Psoas muscle (tissue), 8 donors: ENCODE measurements around the gene TBRG4. TPM values are rescaled to one million over a fixed set of nuclear protein-coding genes. Genes with fewer than 3 reads are reported as not detected.

Source experiments
- ATAC-seq, 4 donors: fragments of 200-7000 bp; cut with Tn5 transposase; one replicate each; pipeline ENCODE4 v1.9.1; 2020; ENCODE audit warnings: moderate library complexity in 3 of 4, mild to moderate bottlenecking in 2 of 4
- DNase-seq, 2 donors: peaks; one replicate each; pipeline ENCODE4 v3.0.0-alpha.2; 2020
- H3K27ac ChIP-seq: fragments of 200-600 bp; one replicate; pipeline ENCODE4 v1.8.0; 2022
- H3K27me3 ChIP-seq, 3 donors: fragments of 200-600 bp in 1 of 3; one replicate each; pipeline versions ENCODE4 v1.6.1 to v1.8.0; 2013 to 2022; ENCODE audit warnings: low read length in 2 of 3, mild to moderate bottlenecking in 2 of 3, moderate library complexity in 1 of 3; ENCODE audit not compliant: insufficient read depth in 3 of 3
- H3K36me3 ChIP-seq, 2 donors: fragments of 200-600 bp in 1 of 2; one replicate each; pipeline versions ENCODE4 v1.6.1 to v1.8.0; 2013 to 2022; ENCODE audit warnings: low read depth in 1 of 2, mild to moderate bottlenecking in 1 of 2, moderate library complexity in 1 of 2; ENCODE audit not compliant: insufficient read depth in 1 of 2
- H3K4me1 ChIP-seq: fragments of 200-600 bp; one replicate; pipeline ENCODE4 v1.8.0; 2022
- H3K4me3 ChIP-seq: fragments of 200-600 bp; one replicate; pipeline ENCODE4 v1.8.0; 2022; ENCODE audit warnings: mild to moderate bottlenecking
- H3K9me3 ChIP-seq: fragments of 200-600 bp; one replicate; pipeline ENCODE4 v1.8.0; 2022
- WGBS, 3 donors: extraction: QIAGEN DNeasy Blood & Tissue Kit; methylation state at CpG; one replicate each; pipeline versions ENCODE4 v1.1.6 to v1.1.7; 2013; 5-methylcytosine and 5-hydroxymethylcytosine counted together
- intact Hi-C, 2 donors: fragments of 100-400 bp; cut with DNase I; formaldehyde crosslinking; loops; one replicate each; pipeline versions ENCODE4 v1.11.0 to v1.14.2; 2022
- polyA plus RNA-seq, 3 donors: library from polyadenylated mRNA; stranded (reverse); fragments of 200-250 nt; gene quantifications; one replicate each; pipeline ENCODE4 v1.2.3, GENCODE V29; 2013
- total RNA-seq, 4 donors: library from RNA; stranded (reverse); fragmentation: NEBNext Ultra II Directional in 2 of 4; extraction: Animal tissue kit (Norgen Biotek cat#: 25700) in 2 of 4; gene quantifications; one replicate each; pipeline versions ENCODE4 v1.2.1 to v1.2.4, GENCODE V29; 2021 to 2023
- TF ChIP-seq, protein P1 (sequence below): fragments of 200-600 bp; IDR thresholded peaks from one replicate; pipeline ENCODE4 v1.8.0; 2022; ENCODE audit warnings: antibody characterized with exemption
- donor health status: healthy with polysubstance abuse.
- donor health status: DM: no; HTN: no; CAD: no; lungs with moderate emphysema.
- donor health status: Bipolar disorder and iron deficiency.
- donor health status: healthy.
- donor health status: DM: yes; HTN: yes; CAD: no.
- donor health status: DM: no; HTN: no; CAD: no.
- donor health status: DM: no; HTN: no; CAD: no.
- donor health status: DM: yes; HTN: yes; CAD: no.

The TBRG4 gene
- total and polyA plus RNA-seq, 7 donors: 70.9 to 195 (median 91.6) TPM

DNA sequence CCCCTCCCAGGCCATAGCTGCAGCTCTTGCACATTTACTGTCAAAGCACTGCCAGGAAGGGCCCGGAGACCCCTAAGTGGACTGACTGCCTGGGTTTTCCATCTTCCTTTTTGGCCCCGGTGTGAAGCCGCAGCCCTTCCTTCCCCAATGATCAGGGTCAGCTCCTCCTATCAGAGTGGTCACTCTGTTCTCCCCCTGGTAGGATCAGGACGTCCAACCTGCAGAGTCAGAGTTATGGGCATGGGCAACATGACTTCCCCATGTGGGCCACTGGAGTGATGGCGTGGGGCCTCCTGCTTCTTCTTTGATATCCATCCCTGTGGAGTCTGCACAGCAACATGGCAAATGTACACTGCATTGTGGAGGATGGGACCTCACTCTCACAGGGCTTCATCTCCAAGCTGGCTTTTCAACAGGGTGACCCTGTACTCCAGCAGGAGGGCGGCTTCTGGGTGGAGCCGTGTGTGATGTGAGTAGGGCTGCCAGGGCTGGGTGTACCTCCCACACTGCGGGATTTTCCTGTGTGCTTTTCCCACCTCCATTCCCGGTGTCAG is 39.7 kb upstream of the TBRG4 start:
- TF ChIP-seq, protein P1, sequence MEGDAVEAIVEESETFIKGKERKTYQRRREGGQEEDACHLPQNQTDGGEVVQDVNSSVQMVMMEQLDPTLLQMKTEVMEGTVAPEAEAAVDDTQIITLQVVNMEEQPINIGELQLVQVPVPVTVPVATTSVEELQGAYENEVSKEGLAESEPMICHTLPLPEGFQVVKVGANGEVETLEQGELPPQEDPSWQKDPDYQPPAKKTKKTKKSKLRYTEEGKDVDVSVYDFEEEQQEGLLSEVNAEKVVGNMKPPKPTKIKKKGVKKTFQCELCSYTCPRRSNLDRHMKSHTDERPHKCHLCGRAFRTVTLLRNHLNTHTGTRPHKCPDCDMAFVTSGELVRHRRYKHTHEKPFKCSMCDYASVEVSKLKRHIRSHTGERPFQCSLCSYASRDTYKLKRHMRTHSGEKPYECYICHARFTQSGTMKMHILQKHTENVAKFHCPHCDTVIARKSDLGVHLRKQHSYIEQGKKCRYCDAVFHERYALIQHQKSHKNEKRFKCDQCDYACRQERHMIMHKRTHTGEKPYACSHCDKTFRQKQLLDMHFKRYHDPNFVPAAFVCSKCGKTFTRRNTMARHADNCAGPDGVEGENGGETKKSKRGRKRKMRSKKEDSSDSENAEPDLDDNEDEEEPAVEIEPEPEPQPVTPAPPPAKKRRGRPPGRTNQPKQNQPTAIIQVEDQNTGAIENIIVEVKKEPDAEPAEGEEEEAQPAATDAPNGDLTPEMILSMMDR: no peak
- ATAC-seq: no peak
- Histone ChIP-seq H3K4me1 (no peaks in the 10 kb centered on the region), H3K36me3 (no peaks in the 10 kb centered on the region), H3K4me3 (no peak overlapping the region), H3K27me3 (peaks cover 0 to 8% (median 3%) of the 10 kb centered on the region in 3 donors), H3K27ac (no peak overlapping the region), H3K9me3 (no peaks in the 10 kb centered on the region)
- intact Hi-C loops: loop anchor here (5.0 to 10.0 kb wide), 2 partner anchors 701 to 704 kb away; no protein-coding TSS in a partner anchor
- 68 to 75% (median 73%) methylated on average over 9 of the region's 9 CpGs for WGBS, 3 donors
- peak in 1 of 2 donors; percentile 26 for DNase-seq

DNA sequence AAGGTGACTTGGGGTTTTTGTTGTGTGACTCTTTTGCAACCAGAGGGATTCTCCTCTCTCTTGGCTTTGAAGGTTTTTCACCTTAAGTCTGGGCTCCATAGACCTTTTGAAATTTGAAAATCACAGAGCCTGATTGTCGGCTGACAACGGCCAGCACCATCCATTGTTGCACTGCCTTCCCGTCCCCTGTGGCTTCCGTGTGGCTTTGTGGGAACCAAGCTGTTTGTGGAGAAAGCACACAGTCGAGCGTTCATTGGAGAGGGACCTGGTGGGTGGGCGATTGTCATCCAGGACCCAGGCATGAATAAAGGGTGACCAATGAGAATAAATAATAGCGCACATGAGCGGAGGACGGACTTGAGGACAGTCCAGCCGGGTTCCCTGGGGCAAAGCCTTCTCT is 38.7 kb upstream of the TBRG4 start:
- Histone ChIP-seq H3K4me3 (no peak overlapping the region), H3K9me3 (no peaks in the 10 kb centered on the region), H3K27me3 (peaks cover 0 to 8% (median 3%) of the 10 kb centered on the region in 3 donors), H3K36me3 (no peaks in the 10 kb centered on the region), H3K4me1 (no peaks in the 10 kb centered on the region), H3K27ac (no peak overlapping the region)
- no peak for ATAC-seq
- DNase-seq: peak in 1 of 2 donors; percentile 3
- TF ChIP-seq, protein P1: no peak
- intact Hi-C loops: loop anchor here (5.0 to 10.0 kb wide), 2 partner anchors 702 to 705 kb away; no protein-coding TSS in a partner anchor
- 80 to 82% (median 82%) methylated on average over 11 of the region's 11 CpGs for WGBS, 3 donors

DNA sequence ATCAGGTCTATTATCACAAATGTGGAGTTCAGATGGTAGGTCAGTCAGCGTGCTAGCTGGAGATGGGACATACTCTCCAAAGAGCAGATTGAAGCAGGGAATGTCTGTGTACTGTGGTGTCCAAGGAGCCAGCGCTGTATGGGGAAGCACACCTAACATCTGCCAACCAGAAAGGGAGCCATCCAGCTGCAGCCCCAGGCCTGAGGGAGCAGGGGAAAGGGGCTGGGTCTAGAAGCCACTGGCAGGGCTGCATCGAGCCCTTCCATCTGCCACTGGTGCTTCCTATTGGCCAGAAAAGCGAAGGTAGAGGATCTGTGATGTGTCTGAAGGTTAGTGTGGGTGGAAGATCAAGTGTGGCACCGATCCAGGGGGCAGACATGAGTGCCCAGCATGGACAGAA is 38.1 kb upstream of the TBRG4 start:
- Histone ChIP-seq H3K27ac (no peak overlapping the region), H3K4me3 (no peak overlapping the region), H3K4me1 (no peaks in the 10 kb centered on the region), H3K27me3 (peaks cover 0 to 8% (median 3%) of the 10 kb centered on the region in 3 donors), H3K9me3 (no peaks in the 10 kb centered on the region), H3K36me3 (no peaks in the 10 kb centered on the region)
- TF ChIP-seq, protein P1: no peak
- intact Hi-C loops: loop anchor here (5.0 to 10.0 kb wide), 2 partner anchors 703 to 705 kb away; no protein-coding TSS in a partner anchor
- DNase-seq: peak in 1 of 2 donors; percentile 17
- WGBS, 3 donors: 65 to 76% (median 66%) methylated on average over 5 of the region's 5 CpGs
- ATAC-seq: no peak

GRCh38 chr7:45148653-45148973 is 37.1 kb upstream of the TBRG4 start:
- Histone ChIP-seq H3K36me3 (no peaks in the 10 kb centered on the region), H3K27ac (no peak overlapping the region), H3K27me3 (peaks cover 0 to 8% (median 3%) of the 10 kb centered on the region in 3 donors), H3K9me3 (no peaks in the 10 kb centered on the region), H3K4me3 (no peak overlapping the region), H3K4me1 (no peaks in the 10 kb centered on the region)
- WGBS, 3 donors: 74 to 78% (median 75%) methylated on average over 10 of the region's 10 CpGs
- intact Hi-C loops: no loop called here
- TF ChIP-seq, protein P1: no peak
- DNase-seq (no peak), ATAC-seq (no peak)
